HCT116 (cell line): ENCODE measurements around the gene CRY2. TPM values are rescaled to one million over a fixed set of nuclear protein-coding genes. Genes with fewer than 3 reads are reported as not detected.

Experiments used
- ATAC-seq: fragments of 200-7000 bp; cut with Tn5 transposase; 2 replicates; pipeline ENCODE4 v1.9.1; 2020; ENCODE audit warnings: mild to moderate bottlenecking, moderate library complexity
- BruUV-seq: library from RNA; stranded (reverse); fragments of 400-500 nt; replicated peaks from 2 replicates; lab custom pipeline; 2021; lab: Mats Ljungman, UMichigan
- CTCF ChIA-PET: fragments of 300-600 bp; sonication (Branson Sonifier 250); formaldehyde crosslinking; loops from one replicate; lab custom pipeline; 2021; ENCODE audit warnings: antibody characterized with exemption; lab: Charles Lee
- POLR2A ChIA-PET: fragments of 300-600, 350-600 bp; sonication (Branson Sonifier 250); formaldehyde crosslinking; loops from one replicate; lab custom pipeline; 2021; ENCODE audit warnings: antibody characterized with exemption; lab: Charles Lee
- RAD21 ChIA-PET, 2 experiments: fragments of 300-600 bp; sonication (Branson Sonifier 250); formaldehyde crosslinking; loops; one replicate each; lab custom pipeline; 2023; ENCODE audit warnings: low total read pairs in 2 of 2; ENCODE audit not compliant: uncharacterized antibody in 2 of 2, unreplicated experiment in 2 of 2, low non-redundant PET in 1 of 2; lab: Charles Lee
- DNase-seq: peaks from one replicate; pipeline ENCODE4 v3.0.0-alpha.2; 2010; ENCODE audit warnings: low read depth, low spot score
- H2AFZ ChIP-seq: fragments of 200-600 bp; shearing (Covaris generic), sonication (generic); 2 replicates; pipeline ENCODE4 v1.6.1; 2017; ENCODE audit warnings: low read depth, mixed run types, mixed read lengths, antibody characterized with exemption, low read length; ENCODE audit not compliant: poor library complexity, severe bottlenecking
- H3K27ac ChIP-seq: 2 replicates; pipeline ENCODE4 v1.5.1; 2012; ENCODE audit warnings: low read depth, low read length
- H3K27me3 ChIP-seq: fragments of 200-600 bp; sonication (generic); 2 replicates; pipeline ENCODE4 v1.6.1; 2016; ENCODE audit warnings: mixed run types, low read length, mixed read lengths; ENCODE audit not compliant: insufficient read depth
- H3K36me3 ChIP-seq, 2 experiments: fragments of 200-500 bp in 1 of 2; fragments of 200-600 bp in 1 of 2; sonication (Bioruptor generic) in 1 of 2; sonication (generic) in 1 of 2; 2 replicates each; pipeline versions ENCODE4 v1.5.1 to v1.6.1; 2014 to 2016; ENCODE audit warnings: low read length in 2 of 2, inconsistent platforms in 1 of 2, mixed read lengths in 1 of 2, mixed run types in 1 of 2; ENCODE audit not compliant: insufficient read depth in 2 of 2, control insufficient read depth in 1 of 2
- H3K4me1 ChIP-seq, 2 experiments: fragments of 200-600 bp in 1 of 2; sonication (generic) in 1 of 2; 2 replicates each; pipeline versions ENCODE4 v1.5.1 to v1.6.1; 2012 to 2017; ENCODE audit warnings: low read length in 2 of 2, inconsistent platforms in 1 of 2, mild to moderate bottlenecking in 1 of 2, mixed read lengths in 1 of 2, mixed run types in 1 of 2, moderate library complexity in 1 of 2; ENCODE audit not compliant: insufficient read depth in 2 of 2, control insufficient read depth in 1 of 2
- H3K4me2 ChIP-seq: fragments of 200-600 bp; sonication (generic); 2 replicates; pipeline ENCODE4 v1.6.1; 2017; ENCODE audit warnings: mixed run types, low read length, mixed read lengths
- H3K4me3 ChIP-seq, 2 experiments: fragments of 200-600 bp in 1 of 2; sonication (generic) in 1 of 2; replicated peaks in 1 of 2; 2 replicates each; pipeline ENCODE4 v1.5.1; 2011 to 2016; ENCODE audit warnings: low read length in 2 of 2, control low read depth in 1 of 2, low read depth in 1 of 2, mild to moderate bottlenecking in 1 of 2, mixed read lengths in 1 of 2, mixed run types in 1 of 2
- H3K79me2 ChIP-seq: fragments of 200-600 bp; sonication (generic); 2 replicates; pipeline ENCODE4 v1.6.1; 2017; ENCODE audit warnings: mild to moderate bottlenecking, mixed run types, low read length, moderate library complexity, mixed read lengths; ENCODE audit not compliant: insufficient read depth
- H3K9ac ChIP-seq: fragments of 200-600 bp; sonication (generic); 2 replicates; pipeline ENCODE4 v1.6.1; 2016; ENCODE audit warnings: low read length, mixed read lengths
- H3K9me2 ChIP-seq: fragments of 200-600 bp; sonication (generic), shearing (Covaris generic); 2 replicates; pipeline ENCODE4 v1.6.1; 2017; ENCODE audit warnings: mixed run types, mild to moderate bottlenecking, moderate library complexity; ENCODE audit not compliant: insufficient read depth
- H3K9me3 ChIP-seq, 2 experiments: fragments of 200-500 bp in 1 of 2; fragments of 200-600 bp in 1 of 2; sonication (Bioruptor generic) in 1 of 2; sonication (generic) in 1 of 2; 2 replicates each; pipeline ENCODE4 v1.6.1; 2014 to 2017; ENCODE audit warnings: low read length in 2 of 2, mixed read lengths in 2 of 2, inconsistent platforms in 1 of 2, low read depth in 1 of 2, mild to moderate bottlenecking in 1 of 2, mixed run types in 1 of 2, moderate library complexity in 1 of 2; ENCODE audit not compliant: control insufficient read depth in 1 of 2, insufficient read depth in 1 of 2
- H4K20me1 ChIP-seq: fragments of 200-600 bp; sonication (generic), shearing (Covaris generic); 2 replicates; pipeline ENCODE4 v1.6.1; 2017; ENCODE audit warnings: mixed run types, mild to moderate bottlenecking, moderate library complexity; ENCODE audit not compliant: insufficient read depth
- CBX3 ChIP-seq: IDR thresholded peaks from 2 replicates; pipeline ENCODE4 v1.6.1; 2012; ENCODE audit warnings: low read depth
- EGR1 ChIP-seq: IDR thresholded peaks from 2 replicates; pipeline ENCODE4 v1.6.1; 2012; ENCODE audit warnings: low read depth
- REST ChIP-seq: IDR thresholded peaks from 2 replicates; pipeline ENCODE4 v1.6.1; 2012; ENCODE audit warnings: low read depth
- SRF ChIP-seq: IDR thresholded peaks from 2 replicates; pipeline ENCODE4 v1.6.1; 2012; ENCODE audit warnings: low read depth
- intact Hi-C: fragments of 100-400 bp; cut with micrococcal nuclease; formaldehyde crosslinking; loops from 2 replicates; pipeline ENCODE4 v1.10.0; 2022
- total RNA-seq: library from RNA; stranded (reverse); gene quantifications from one replicate; pipeline ENCODE4 v1.2.1, GENCODE V29; 2021; ENCODE audit not compliant: unreplicated experiment

Gene CRY2
- total RNA-seq, 1 experiment from 2014 or later: 18.0 TPM

- TF ChIP-seq CBX3: no peak
Observed at GRCh38 chr11:45830596-45830995, 16.7 kb upstream of the CRY2 start (continued).

DNA sequence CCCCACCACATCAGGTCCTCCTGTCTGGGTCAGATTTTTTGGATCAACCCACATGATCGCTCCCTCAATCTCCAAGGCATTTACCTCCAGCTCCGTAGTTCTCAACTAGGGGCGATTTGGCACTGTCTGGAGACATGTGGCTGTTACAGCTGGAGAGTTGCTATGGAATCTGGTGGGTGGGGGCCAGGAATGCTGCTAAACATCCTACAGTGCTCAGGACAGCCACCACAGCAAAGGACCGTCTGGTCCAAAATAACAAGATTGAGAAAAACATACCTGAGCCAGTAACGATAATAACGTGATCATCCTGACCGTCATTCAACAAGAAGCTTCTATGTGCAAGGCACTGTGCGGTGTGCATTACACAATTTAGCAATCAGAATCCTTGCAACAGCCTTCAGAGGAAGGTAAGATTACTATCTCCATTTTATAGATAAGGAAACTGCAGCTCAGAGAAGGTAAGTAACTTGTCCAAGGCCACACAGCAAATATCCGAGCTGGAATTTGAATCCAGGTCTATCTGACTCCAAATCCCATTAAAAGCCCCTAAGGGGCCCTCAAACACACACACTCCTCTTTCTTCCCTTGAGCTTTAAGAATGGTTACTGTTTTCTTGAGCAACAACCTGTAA, 14.3 kb upstream of the CRY2 start:
- POLR2A ChIA-PET: no interaction called here
- Histone ChIP-seq H2AFZ (no peak overlapping the region), H3K27me3 (peaks cover 9% of the 10 kb centered on the region; the same call in 1 of the 2 replicates), H3K36me3 (no peaks in the 10 kb centered on the region), H3K79me2 (no peaks in the 10 kb centered on the region), H3K4me3 (no peak overlapping the region), H3K4me2 (no peak overlapping the region), H3K9me2 (no peaks in the 10 kb centered on the region), H3K27ac (no peak overlapping the region), H3K9ac (no peak overlapping the region), H3K4me1 (peaks cover 3 to 4% of the 10 kb centered on the region in 2 experiments; a peak in 2 of 4 replicates), H3K9me3 (no peaks in the 10 kb centered on the region), H4K20me1 (no peaks in the 10 kb centered on the region)
- RAD21 ChIA-PET: no interaction called here
- TF ChIP-seq EGR1 (no peak), SRF (no peak)
- intact Hi-C loops: no loop called here
- no peak for DNase-seq
- CTCF ChIA-PET: interaction anchor here (2.6 kb wide), 1 partner anchor 10 kb away, joined by 9 read pairs; no protein-coding TSS in a partner anchor
- no TSS peak for BruUV-seq
- no peak for ATAC-seq

DNA sequence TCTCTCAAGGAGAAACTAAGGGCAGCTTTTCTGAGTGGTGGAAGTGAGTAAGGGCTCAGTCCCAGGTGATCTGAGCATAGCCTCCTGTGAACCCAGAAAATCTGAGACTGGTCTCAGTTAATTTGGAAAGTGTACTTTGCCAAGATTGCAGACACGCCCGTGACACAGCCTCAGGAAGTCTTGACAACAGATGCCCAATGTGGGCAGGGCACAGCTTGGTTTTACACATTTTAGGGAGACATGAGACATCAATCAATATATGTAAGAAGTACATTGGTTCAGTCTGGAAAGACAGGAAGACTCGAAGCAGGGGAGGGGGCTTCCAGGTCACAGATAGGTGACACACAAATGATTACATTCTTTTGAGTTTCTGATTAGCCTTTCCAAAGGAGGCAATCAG, 13.5 kb upstream of the CRY2 start:
- no peaks in the 10 kb centered on the region for H4K20me1 ChIP-seq
- no peak overlapping the region for H3K27ac ChIP-seq
- BruUV-seq: no TSS peak
- H3K27me3 ChIP-seq: peaks cover under 1% of the 10 kb centered on the region; the same call in 1 of the 2 replicates
- no peak overlapping the region for H2AFZ ChIP-seq
- H3K79me2 ChIP-seq: no peaks in the 10 kb centered on the region
- no peak overlapping the region for H3K9ac ChIP-seq
- TF ChIP-seq REST: no peak
- no peak for TF ChIP-seq EGR1
- H3K4me1 ChIP-seq: peaks cover 3 to 4% of the 10 kb centered on the region in 2 experiments; a peak in 2 of 4 replicates
- intact Hi-C loops: no loop called here
- H3K4me3 ChIP-seq: no peak overlapping the region
- ChIA-PET RAD21 (no interaction called here), CTCF (interaction anchor here (1.2 to 2.6 kb wide), 2 partner anchors 9 to 172 kb away, joined by 3 to 9 read pairs; no protein-coding TSS in a partner anchor), POLR2A (no interaction called here)
- ATAC-seq (no peak), DNase-seq (no peak)
- no peak overlapping the region for H3K4me2 ChIP-seq
- no peaks in the 10 kb centered on the region for H3K36me3 ChIP-seq
- H3K9me3 ChIP-seq: no peaks in the 10 kb centered on the region
- no peaks in the 10 kb centered on the region for H3K9me2 ChIP-seq
